Measurements from ENCODE around the gene THBS4.

GRCh38 chr5:80078921-80079320, 43.8 kb downstream of the THBS4 start:
- TF ChIP-seq, protein P1, sequence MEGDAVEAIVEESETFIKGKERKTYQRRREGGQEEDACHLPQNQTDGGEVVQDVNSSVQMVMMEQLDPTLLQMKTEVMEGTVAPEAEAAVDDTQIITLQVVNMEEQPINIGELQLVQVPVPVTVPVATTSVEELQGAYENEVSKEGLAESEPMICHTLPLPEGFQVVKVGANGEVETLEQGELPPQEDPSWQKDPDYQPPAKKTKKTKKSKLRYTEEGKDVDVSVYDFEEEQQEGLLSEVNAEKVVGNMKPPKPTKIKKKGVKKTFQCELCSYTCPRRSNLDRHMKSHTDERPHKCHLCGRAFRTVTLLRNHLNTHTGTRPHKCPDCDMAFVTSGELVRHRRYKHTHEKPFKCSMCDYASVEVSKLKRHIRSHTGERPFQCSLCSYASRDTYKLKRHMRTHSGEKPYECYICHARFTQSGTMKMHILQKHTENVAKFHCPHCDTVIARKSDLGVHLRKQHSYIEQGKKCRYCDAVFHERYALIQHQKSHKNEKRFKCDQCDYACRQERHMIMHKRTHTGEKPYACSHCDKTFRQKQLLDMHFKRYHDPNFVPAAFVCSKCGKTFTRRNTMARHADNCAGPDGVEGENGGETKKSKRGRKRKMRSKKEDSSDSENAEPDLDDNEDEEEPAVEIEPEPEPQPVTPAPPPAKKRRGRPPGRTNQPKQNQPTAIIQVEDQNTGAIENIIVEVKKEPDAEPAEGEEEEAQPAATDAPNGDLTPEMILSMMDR (IDR thresholded peaks at IDR 0.05; ENCODE audit: poor library complexity, severe bottlenecking) = no peak
- TF ChIP-seq, protein P2, sequence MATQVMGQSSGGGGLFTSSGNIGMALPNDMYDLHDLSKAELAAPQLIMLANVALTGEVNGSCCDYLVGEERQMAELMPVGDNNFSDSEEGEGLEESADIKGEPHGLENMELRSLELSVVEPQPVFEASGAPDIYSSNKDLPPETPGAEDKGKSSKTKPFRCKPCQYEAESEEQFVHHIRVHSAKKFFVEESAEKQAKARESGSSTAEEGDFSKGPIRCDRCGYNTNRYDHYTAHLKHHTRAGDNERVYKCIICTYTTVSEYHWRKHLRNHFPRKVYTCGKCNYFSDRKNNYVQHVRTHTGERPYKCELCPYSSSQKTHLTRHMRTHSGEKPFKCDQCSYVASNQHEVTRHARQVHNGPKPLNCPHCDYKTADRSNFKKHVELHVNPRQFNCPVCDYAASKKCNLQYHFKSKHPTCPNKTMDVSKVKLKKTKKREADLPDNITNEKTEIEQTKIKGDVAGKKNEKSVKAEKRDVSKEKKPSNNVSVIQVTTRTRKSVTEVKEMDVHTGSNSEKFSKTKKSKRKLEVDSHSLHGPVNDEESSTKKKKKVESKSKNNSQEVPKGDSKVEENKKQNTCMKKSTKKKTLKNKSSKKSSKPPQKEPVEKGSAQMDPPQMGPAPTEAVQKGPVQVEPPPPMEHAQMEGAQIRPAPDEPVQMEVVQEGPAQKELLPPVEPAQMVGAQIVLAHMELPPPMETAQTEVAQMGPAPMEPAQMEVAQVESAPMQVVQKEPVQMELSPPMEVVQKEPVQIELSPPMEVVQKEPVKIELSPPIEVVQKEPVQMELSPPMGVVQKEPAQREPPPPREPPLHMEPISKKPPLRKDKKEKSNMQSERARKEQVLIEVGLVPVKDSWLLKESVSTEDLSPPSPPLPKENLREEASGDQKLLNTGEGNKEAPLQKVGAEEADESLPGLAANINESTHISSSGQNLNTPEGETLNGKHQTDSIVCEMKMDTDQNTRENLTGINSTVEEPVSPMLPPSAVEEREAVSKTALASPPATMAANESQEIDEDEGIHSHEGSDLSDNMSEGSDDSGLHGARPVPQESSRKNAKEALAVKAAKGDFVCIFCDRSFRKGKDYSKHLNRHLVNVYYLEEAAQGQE (IDR thresholded peaks at IDR 0.05; ENCODE audit: borderline replicate concordance) = no peak
- TF ChIP-seq EZH2 (IDR thresholded peaks at IDR 0.05; ENCODE audit: borderline replicate concordance, insufficient read depth, low read length, poor library complexity, severe bottlenecking) (no peak), EP300 (conservative IDR thresholded peaks at IDR 0.05; ENCODE audit: poor library complexity, severe bottlenecking) (no peak), SMC3 (conservative IDR thresholded peaks at IDR 0.05; ENCODE audit: poor library complexity) (no peak), TAF1 (IDR thresholded peaks at IDR 0.05; ENCODE audit: low read depth) (no peak), RAD21 (conservative IDR thresholded peaks at IDR 0.05) (no peak), POLR2AphosphoS5 (IDR thresholded peaks at IDR 0.05) (no peak)
